Measurements from ENCODE around the gene OTOG.

The OTOG gene

GRCh38 chr11:17575431-17576425, 28.7 kb downstream of the OTOG start:
- TF ChIP-seq FOXK2 (IDR thresholded peaks at IDR 0.05) (no peak), SP1 (IDR thresholded peaks at IDR 0.05) (no peak), FOXM1 (IDR thresholded peaks at IDR 0.05; ENCODE audit: borderline replicate concordance) (no peak), SUZ12 (IDR thresholded peaks at IDR 0.05) (no peak), TARDBP (IDR thresholded peaks at IDR 0.05) (no peak), BHLHE40 (IDR thresholded peaks at IDR 0.05; ENCODE audit: borderline replicate concordance) (no peak), L3MBTL2 (conservative IDR thresholded peaks at IDR 0.05) (no peak), CTBP1 (IDR thresholded peaks at IDR 0.05; ENCODE audit: borderline replicate concordance) (no peak), ZNF384 (IDR thresholded peaks at IDR 0.05) (no peak), PKNOX1 (IDR thresholded peaks at IDR 0.05) (no peak), NFRKB (IDR thresholded peaks at IDR 0.05) (no peak)
- DNase-seq (ENCODE audit: extremely low spot score) = no peak
- POLR2A ChIA-PET = no interaction called here
- CTCF ChIA-PET = interaction anchor here (1.7 kb wide), 1 partner anchor 155 kb away, joined by 4 read pairs; no protein-coding TSS in a partner anchor

GRCh38 chr11:17578296-17578695, 31.2 kb downstream of the OTOG start:
- CTCF ChIA-PET = interaction anchor here (0.9 kb wide), 1 partner anchor 50 kb away, joined by 3 read pairs; no protein-coding TSS in a partner anchor
- no peak for DNase-seq (ENCODE audit: extremely low spot score)
- POLR2A ChIA-PET = no interaction called here
- TF ChIP-seq SP1 (IDR thresholded peaks at IDR 0.05) = no peak
- TF ChIP-seq ELF4 (IDR thresholded peaks at IDR 0.05) = no peak
- no peak for TF ChIP-seq CTBP1 (IDR thresholded peaks at IDR 0.05; ENCODE audit: borderline replicate concordance)
- TF ChIP-seq LEF1 (IDR thresholded peaks at IDR 0.05; ENCODE audit: borderline replicate concordance) = no peak
- no peak for TF ChIP-seq FOXM1 (IDR thresholded peaks at IDR 0.05; ENCODE audit: borderline replicate concordance)
- TF ChIP-seq FOXK2 (IDR thresholded peaks at IDR 0.05) = no peak
- TF ChIP-seq BHLHE40 (IDR thresholded peaks at IDR 0.05; ENCODE audit: borderline replicate concordance) = no peak
- no peak for TF ChIP-seq FOXA1 (IDR thresholded peaks at IDR 0.05)
- TF ChIP-seq TARDBP (IDR thresholded peaks at IDR 0.05) = no peak
- TF ChIP-seq ARNT (IDR thresholded peaks at IDR 0.05) = no peak
- no peak for TF ChIP-seq L3MBTL2 (conservative IDR thresholded peaks at IDR 0.05)
- no peak for TF ChIP-seq PKNOX1 (IDR thresholded peaks at IDR 0.05)
- no peak for TF ChIP-seq SUZ12 (IDR thresholded peaks at IDR 0.05)
- no peak for TF ChIP-seq ZNF384 (IDR thresholded peaks at IDR 0.05)

- TF ChIP-seq CTBP1 (IDR thresholded peaks at IDR 0.05; ENCODE audit: borderline replicate concordance) = no peak
- no peak for TF ChIP-seq FOXK2 (IDR thresholded peaks at IDR 0.05)
- TF ChIP-seq LEF1 (IDR thresholded peaks at IDR 0.05; ENCODE audit: borderline replicate concordance) = no peak
- no peak for TF ChIP-seq ELF4 (IDR thresholded peaks at IDR 0.05)
- TF ChIP-seq SP1 (IDR thresholded peaks at IDR 0.05) = no peak
- no peak for TF ChIP-seq HDGF (IDR thresholded peaks at IDR 0.05; ENCODE audit: borderline replicate concordance)
- TF ChIP-seq L3MBTL2 (conservative IDR thresholded peaks at IDR 0.05) = no peak
- TF ChIP-seq FOXM1 (IDR thresholded peaks at IDR 0.05; ENCODE audit: borderline replicate concordance) = no peak
- no peak for TF ChIP-seq SUZ12 (IDR thresholded peaks at IDR 0.05)
- TF ChIP-seq ARNT (IDR thresholded peaks at IDR 0.05) = no peak
- no peak for TF ChIP-seq BHLHE40 (IDR thresholded peaks at IDR 0.05; ENCODE audit: borderline replicate concordance)
- no peak for TF ChIP-seq PKNOX1 (IDR thresholded peaks at IDR 0.05)
- no peak for TF ChIP-seq FOXA1 (IDR thresholded peaks at IDR 0.05)
- TF ChIP-seq TARDBP (IDR thresholded peaks at IDR 0.05) = no peak
- TF ChIP-seq ZNF384 (IDR thresholded peaks at IDR 0.05) = no peak
- no peak for TF ChIP-seq NFRKB (IDR thresholded peaks at IDR 0.05)
- no peak for DNase-seq (ENCODE audit: extremely low spot score)
- ChIA-PET CTCF (no interaction called here), POLR2A (no interaction called here)
Measured at GRCh38 chr11:17578958-17579357, 31.9 kb downstream of the OTOG start.

GRCh38 chr11:17579451-17579850, 32.4 kb downstream of the OTOG start:
- no peak for DNase-seq (ENCODE audit: extremely low spot score)
- ChIA-PET CTCF (no interaction called here), POLR2A (no interaction called here)
- TF ChIP-seq CTBP1 (IDR thresholded peaks at IDR 0.05; ENCODE audit: borderline replicate concordance) = no peak
- TF ChIP-seq ARNT (IDR thresholded peaks at IDR 0.05) = no peak
- no peak for TF ChIP-seq BHLHE40 (IDR thresholded peaks at IDR 0.05; ENCODE audit: borderline replicate concordance)
- no peak for TF ChIP-seq FOXM1 (IDR thresholded peaks at IDR 0.05; ENCODE audit: borderline replicate concordance)

- TF ChIP-seq SP1 (IDR thresholded peaks at IDR 0.05) (no peak), HDGF (IDR thresholded peaks at IDR 0.05; ENCODE audit: borderline replicate concordance) (no peak), CTBP1 (IDR thresholded peaks at IDR 0.05; ENCODE audit: borderline replicate concordance) (no peak), PKNOX1 (IDR thresholded peaks at IDR 0.05) (no peak), FOXM1 (IDR thresholded peaks at IDR 0.05; ENCODE audit: borderline replicate concordance) (no peak), LEF1 (IDR thresholded peaks at IDR 0.05; ENCODE audit: borderline replicate concordance) (no peak), FOXA1 (IDR thresholded peaks at IDR 0.05) (no peak), BHLHE40 (IDR thresholded peaks at IDR 0.05; ENCODE audit: borderline replicate concordance) (no peak), SUZ12 (IDR thresholded peaks at IDR 0.05) (no peak)
- DNase-seq (ENCODE audit: extremely low spot score) = no peak
- CTCF ChIA-PET = interaction anchor here (0.6 kb wide), 1 partner anchor 224 kb away, joined by 6 read pairs; no protein-coding TSS in a partner anchor
- POLR2A ChIA-PET = no interaction called here
Measured at GRCh38 chr11:17580271-17580670, 33.2 kb downstream of the OTOG start.

Data from HEK293T (cell line).